ENCODE results near the gene CLRN2.
"Not testable (repeated sequence)": the region's sequence is repeated elsewhere in the genome, so short reads cannot be mapped to it uniquely, and the experiment has no call there.

CLRN2 gene

DNA sequence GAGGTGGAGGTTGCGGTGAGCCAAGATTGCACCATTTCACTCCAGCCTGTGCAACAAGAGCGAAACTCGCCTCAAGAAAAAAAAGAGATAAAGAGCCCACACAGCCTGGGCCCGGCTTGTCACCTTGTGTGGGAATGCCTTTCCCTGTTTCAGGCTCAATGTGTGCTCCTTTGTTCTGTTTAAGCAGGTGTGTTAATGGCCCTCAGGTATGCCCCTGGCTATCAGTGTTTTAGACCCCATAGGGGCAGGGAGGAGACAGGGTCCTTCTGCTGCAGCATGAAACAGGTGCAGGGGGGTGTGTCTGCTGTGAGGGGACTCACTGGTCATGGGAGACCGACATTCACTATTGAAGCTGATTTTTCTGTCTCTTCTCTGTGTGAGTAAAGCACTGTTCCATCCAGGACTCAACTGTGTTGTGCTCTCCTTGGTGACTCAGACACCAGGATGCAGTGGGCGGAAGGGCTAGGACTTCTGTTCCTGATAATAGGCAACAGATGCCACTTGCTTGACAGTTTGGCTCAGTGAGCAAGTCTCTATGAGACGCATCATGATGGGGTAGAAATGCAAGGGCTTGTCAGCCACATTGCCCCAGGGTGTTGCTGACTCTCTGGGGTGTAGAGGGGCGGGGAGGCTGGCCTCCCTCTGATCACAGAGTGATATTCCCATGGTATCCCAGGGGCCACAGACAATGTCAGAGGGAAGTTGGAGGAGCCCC, 46.4 kb downstream of the CLRN2 start:
- TF ChIP-seq, protein P1, sequence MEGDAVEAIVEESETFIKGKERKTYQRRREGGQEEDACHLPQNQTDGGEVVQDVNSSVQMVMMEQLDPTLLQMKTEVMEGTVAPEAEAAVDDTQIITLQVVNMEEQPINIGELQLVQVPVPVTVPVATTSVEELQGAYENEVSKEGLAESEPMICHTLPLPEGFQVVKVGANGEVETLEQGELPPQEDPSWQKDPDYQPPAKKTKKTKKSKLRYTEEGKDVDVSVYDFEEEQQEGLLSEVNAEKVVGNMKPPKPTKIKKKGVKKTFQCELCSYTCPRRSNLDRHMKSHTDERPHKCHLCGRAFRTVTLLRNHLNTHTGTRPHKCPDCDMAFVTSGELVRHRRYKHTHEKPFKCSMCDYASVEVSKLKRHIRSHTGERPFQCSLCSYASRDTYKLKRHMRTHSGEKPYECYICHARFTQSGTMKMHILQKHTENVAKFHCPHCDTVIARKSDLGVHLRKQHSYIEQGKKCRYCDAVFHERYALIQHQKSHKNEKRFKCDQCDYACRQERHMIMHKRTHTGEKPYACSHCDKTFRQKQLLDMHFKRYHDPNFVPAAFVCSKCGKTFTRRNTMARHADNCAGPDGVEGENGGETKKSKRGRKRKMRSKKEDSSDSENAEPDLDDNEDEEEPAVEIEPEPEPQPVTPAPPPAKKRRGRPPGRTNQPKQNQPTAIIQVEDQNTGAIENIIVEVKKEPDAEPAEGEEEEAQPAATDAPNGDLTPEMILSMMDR (IDR thresholded peaks at IDR 0.05; ENCODE audit: low read depth, low read length, missing control alignments): no peak
- no peak for DNase-seq (ENCODE audit: low read depth)
- no peak overlapping the region for H3K4me3 ChIP-seq (ENCODE audit: low read depth, low read length)

DNA sequence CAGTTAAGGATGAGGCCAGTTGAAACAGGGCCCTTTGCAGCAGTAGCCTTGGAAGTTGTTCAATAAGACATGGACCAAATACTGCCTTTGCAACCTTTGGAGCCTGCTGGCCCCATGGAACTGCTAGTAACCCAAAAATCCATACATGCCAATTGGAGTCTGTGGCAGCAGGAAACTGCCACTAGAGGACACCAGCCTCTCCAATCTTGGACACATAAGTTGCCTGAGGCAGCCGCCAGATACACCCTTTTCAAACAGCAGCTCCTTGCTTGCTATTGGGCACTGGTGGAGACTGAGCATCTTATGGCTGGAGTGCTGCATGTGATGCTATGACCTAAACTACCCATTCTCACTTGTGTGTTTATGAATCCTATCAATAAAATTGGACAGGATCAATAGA, 47.2 kb downstream of the CLRN2 start:
- no peak for DNase-seq (ENCODE audit: low read depth)
- TF ChIP-seq, protein P1 (IDR thresholded peaks at IDR 0.05; ENCODE audit: low read depth, low read length, missing control alignments): peak; percentile 28
- H3K4me3 ChIP-seq (ENCODE audit: low read depth, low read length): no peak overlapping the region

DNA sequence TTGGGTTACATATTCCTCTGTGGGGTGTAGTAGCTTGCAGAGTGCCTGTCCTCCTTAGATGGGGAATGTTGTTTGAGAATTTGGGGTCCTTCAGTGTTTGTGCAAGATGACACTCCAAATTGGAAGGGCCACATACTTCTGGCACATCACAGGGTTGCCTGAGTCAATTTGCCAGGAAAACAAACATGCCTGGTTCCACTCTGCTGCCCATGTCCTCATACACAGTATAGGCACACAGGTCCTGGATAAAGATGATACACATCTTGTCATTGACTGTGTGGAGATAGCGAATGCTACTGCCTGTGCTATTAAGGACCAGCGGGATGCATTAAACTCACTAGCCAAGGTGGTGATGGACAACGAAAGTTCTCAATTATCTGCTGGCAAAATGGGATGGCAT, 50.9 kb downstream of the CLRN2 start:
- DNase-seq (ENCODE audit: low read depth): no peak
- TF ChIP-seq, protein P1 (IDR thresholded peaks at IDR 0.05; ENCODE audit: low read depth, low read length, missing control alignments): no peak
- H3K4me3 ChIP-seq (ENCODE audit: low read depth, low read length): no peak overlapping the region

DNA sequence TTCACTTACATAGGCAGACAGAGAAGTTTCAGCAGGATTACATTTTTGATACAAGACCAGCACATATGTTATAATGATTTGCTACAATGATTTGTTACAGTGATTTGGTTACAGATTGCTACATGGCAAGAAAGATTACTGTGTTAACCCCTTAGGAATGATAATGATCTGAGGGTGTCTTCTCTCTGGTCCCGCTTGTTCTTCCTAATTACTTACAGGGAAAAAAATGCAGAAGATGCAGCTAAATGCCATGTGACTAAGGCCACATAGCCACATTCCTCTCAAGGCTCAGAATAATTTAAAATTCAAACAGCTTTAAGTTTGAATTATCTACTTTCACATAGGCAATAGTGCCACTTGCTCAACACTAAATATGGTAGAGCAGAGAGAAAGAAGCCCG, 52.3 kb downstream of the CLRN2 start:
- no peak overlapping the region for H3K4me3 ChIP-seq (ENCODE audit: low read depth, low read length)
- TF ChIP-seq, protein P1 (IDR thresholded peaks at IDR 0.05; ENCODE audit: low read depth, low read length, missing control alignments): no peak
- DNase-seq (ENCODE audit: low read depth): no peak

DNA sequence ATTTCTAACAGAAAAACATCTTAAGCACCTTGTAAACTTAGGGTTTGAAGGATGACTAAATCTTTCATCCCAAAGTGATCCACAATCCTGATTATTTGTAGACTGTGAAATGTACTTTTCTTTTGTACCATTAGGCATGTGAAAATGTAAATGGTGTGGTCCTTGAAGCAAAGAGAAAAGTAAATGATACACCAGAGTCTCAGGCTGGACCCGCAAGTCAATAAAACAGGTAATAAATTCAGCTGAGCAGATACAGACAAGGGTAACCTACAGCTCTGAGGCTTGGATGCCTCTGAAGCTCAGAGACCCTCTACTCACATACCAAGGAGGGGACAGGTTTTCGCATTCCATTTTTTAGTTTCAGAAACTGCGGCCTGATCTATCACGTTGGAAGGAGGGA, 59.2 kb downstream of the CLRN2 start:
- no peak overlapping the region for H3K4me3 ChIP-seq (ENCODE audit: low read depth, low read length)
- TF ChIP-seq, protein P1 (IDR thresholded peaks at IDR 0.05; ENCODE audit: low read depth, low read length, missing control alignments): no peak
- DNase-seq (ENCODE audit: low read depth): no peak

DNA sequence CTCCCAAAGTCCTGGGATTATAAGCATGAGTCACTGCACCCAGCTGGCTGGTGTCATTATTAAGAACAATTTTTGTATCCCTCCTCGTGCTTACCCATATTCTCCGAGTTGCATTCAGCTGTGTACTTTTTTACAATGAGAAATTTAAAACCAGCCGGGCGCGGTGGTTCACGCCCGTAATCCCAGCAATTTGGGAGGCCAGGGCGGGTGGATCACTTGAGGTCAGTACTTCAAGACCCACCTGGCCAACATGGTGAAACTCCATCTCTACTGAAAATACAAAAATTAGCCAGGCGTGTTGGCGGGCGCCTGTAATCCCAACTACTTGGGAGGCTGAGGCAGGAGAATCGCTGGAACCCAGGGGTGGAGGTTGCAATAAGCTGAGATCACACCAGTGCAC, 60.2 kb downstream of the CLRN2 start:
- not testable (repeated sequence) for H3K4me3 ChIP-seq (ENCODE audit: low read depth, low read length); DNase-seq (ENCODE audit: low read depth)
